ENCODE data around the gene SH3GLB1.

DNA sequence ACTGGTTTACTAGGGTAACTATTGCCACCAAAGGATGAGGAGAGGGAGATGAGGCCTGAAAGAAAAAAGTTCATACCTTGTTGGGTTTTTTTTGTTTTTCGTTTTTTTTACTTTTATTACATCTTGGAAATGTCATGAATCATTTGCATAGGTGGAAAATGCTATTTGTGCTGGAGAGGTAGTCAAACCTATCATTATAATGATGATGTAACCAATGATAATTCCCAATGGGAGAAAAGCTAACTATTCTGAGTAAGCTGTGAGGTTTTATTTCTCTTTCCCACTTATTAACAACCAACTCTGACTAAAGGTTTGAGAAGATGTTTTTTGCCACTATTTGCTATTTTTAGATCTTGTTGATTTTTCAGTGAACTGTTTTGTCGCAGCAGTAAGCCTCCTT is 29.0 kb downstream of the SH3GLB1 start:
- TF ChIP-seq, protein P1, sequence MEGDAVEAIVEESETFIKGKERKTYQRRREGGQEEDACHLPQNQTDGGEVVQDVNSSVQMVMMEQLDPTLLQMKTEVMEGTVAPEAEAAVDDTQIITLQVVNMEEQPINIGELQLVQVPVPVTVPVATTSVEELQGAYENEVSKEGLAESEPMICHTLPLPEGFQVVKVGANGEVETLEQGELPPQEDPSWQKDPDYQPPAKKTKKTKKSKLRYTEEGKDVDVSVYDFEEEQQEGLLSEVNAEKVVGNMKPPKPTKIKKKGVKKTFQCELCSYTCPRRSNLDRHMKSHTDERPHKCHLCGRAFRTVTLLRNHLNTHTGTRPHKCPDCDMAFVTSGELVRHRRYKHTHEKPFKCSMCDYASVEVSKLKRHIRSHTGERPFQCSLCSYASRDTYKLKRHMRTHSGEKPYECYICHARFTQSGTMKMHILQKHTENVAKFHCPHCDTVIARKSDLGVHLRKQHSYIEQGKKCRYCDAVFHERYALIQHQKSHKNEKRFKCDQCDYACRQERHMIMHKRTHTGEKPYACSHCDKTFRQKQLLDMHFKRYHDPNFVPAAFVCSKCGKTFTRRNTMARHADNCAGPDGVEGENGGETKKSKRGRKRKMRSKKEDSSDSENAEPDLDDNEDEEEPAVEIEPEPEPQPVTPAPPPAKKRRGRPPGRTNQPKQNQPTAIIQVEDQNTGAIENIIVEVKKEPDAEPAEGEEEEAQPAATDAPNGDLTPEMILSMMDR (IDR thresholded peaks at IDR 0.05; ENCODE audit: extremely low read depth in 1 of 2, insufficient read depth in 1 of 2, low read depth in 1 of 2, low read length in 2 of 2), result no peak
- TF ChIP-seq POLR2AphosphoS5 (IDR thresholded peaks at IDR 0.05; ENCODE audit: insufficient read depth, low read depth, low read length), result no peak
- TF ChIP-seq POLR2A (IDR thresholded peaks at IDR 0.05; ENCODE audit: low read depth, low read length), result no peak
- TF ChIP-seq EZH2 (IDR thresholded peaks at IDR 0.05; ENCODE audit: borderline replicate concordance, low read depth, low read length, severe bottlenecking), result no peak
- no peak for TF ChIP-seq GATA2 (IDR thresholded peaks at IDR 0.05; ENCODE audit: insufficient read depth, insufficient read length, low read depth, low read length)
- TF ChIP-seq, protein P2, sequence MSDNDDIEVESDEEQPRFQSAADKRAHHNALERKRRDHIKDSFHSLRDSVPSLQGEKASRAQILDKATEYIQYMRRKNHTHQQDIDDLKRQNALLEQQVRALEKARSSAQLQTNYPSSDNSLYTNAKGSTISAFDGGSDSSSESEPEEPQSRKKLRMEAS (IDR thresholded peaks at IDR 0.05; ENCODE audit: insufficient read depth, insufficient read length), result no peak
